ENCODE data around the gene ARAP2. TPM values are rescaled to one million over a fixed set of nuclear protein-coding genes. Genes with fewer than 3 reads are reported as not detected.

The ARAP2 gene
- total and polyA plus RNA-seq, 2 donors (not counting 3 experiments of a cell fraction or from before 2014, with no cell fraction given): not detected

DNA sequence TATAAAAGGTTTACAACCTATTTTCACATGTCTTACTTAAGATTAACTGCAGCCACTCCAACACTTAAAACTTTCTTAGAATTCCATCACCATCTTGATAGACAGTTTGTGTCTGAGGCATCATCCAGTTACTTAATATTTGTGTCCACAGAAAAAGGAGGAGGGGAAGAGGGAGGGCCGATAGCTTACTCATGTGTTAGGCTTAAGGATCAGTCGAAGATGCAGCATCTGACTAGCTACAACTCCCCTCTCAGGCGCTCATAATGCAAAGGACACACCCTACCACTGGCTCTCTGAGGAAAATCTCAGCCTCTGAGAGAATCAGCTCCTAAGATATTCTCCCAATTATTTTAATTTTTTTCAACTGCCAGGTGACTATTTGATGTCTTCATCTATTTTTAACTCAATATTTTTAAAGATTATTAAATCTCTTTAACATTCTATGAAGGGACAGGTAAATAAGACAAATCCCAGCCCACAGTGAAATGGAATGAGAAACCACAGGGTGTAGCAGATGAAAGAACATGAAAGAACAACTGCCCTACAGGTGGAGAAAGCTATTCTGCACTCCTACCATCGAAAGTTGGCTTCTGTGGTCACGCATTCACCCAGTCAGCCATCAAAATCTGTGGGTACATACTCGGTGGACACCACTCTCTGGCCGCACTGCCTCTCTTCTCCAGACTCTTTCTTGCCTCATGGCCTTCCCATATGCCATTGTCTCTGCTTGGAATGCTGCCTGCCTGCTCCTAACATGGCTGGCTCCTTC lies 48.0 kb downstream of the ARAP2 start:
- CTCF ChIA-PET: no interaction called here

More for the DNA sequence above, 48.0 kb downstream of the ARAP2 start:
- DNase-seq (ENCODE audit: low read depth, low spot score) (no peak), FAIRE-seq (no peak)
- no peaks in the 10 kb centered on the region for H3K36me3 ChIP-seq (ENCODE audit: control insufficient read depth in 2 of 2, extremely low read depth in 1 of 2, insufficient read depth in 2 of 2, low read length in 2 of 2)
- intact Hi-C loops (cut with micrococcal nuclease): no loop called here
- H3K4me2 ChIP-seq (ENCODE audit: insufficient read depth, low read length): no peak overlapping the region
- dilution Hi-C loops (cut with MboI; ENCODE audit: extremely low pct_ligation_motif_present, low sequenced_read_pairs): no loop called here
- no TSS peak for BruUV-seq (replicated peaks)
- no peak overlapping the region for H3K4me3 ChIP-seq (replicated peaks in 1 of 3; ENCODE audit: insufficient read depth in 1 of 3, low read depth in 1 of 3, low read length in 3 of 3)
- POLR2A ChIA-PET: no interaction called here
- no peak overlapping the region for H2AFZ ChIP-seq (ENCODE audit: low read depth, low read length)
- H3K79me2 ChIP-seq (ENCODE audit: control insufficient read depth, insufficient read depth, low read length): no peaks in the 10 kb centered on the region
- H3K4me1 ChIP-seq (ENCODE audit: control insufficient read depth, extremely low read depth, insufficient read depth, low read length): no peaks in the 10 kb centered on the region
- no peaks in the 10 kb centered on the region for H3K9me3 ChIP-seq (replicated peaks; ENCODE audit: control insufficient read depth, insufficient read depth, low read length)
- H3K27ac ChIP-seq (ENCODE audit: insufficient read depth, low read depth, low read length): no peak overlapping the region
- no peaks in the 10 kb centered on the region for H4K20me1 ChIP-seq (replicated peaks; ENCODE audit: control insufficient read depth, extremely low read depth, insufficient read depth, low read length)
- no peak overlapping the region for H3K9ac ChIP-seq (replicated peaks; ENCODE audit: extremely low read depth, insufficient read depth, low read length)
- TF ChIP-seq POLR2A (IDR thresholded peaks at IDR 0.05; ENCODE audit: low read depth, low read length) (no peak), MYC (IDR thresholded peaks at IDR 0.05; ENCODE audit: low read depth, low read length) (no peak), GATA2 (IDR thresholded peaks at IDR 0.05; ENCODE audit: insufficient read depth, insufficient read length, low read depth, low read length) (no peak), POLR2AphosphoS5 (IDR thresholded peaks at IDR 0.05; ENCODE audit: insufficient read depth, low read depth, low read length) (no peak), JUN (IDR thresholded peaks at IDR 0.05; ENCODE audit: borderline replicate concordance, insufficient read depth, insufficient read length, low read depth) (no peak), FOS (IDR thresholded peaks at IDR 0.05; ENCODE audit: borderline replicate concordance, insufficient read depth, low read length) (no peak), EZH2 (IDR thresholded peaks at IDR 0.05; ENCODE audit: borderline replicate concordance, low read depth, low read length, severe bottlenecking) (no peak)
- TF ChIP-seq, protein P1, sequence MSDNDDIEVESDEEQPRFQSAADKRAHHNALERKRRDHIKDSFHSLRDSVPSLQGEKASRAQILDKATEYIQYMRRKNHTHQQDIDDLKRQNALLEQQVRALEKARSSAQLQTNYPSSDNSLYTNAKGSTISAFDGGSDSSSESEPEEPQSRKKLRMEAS (IDR thresholded peaks at IDR 0.05; ENCODE audit: insufficient read depth, insufficient read length): no peak
- TF ChIP-seq, protein P2, sequence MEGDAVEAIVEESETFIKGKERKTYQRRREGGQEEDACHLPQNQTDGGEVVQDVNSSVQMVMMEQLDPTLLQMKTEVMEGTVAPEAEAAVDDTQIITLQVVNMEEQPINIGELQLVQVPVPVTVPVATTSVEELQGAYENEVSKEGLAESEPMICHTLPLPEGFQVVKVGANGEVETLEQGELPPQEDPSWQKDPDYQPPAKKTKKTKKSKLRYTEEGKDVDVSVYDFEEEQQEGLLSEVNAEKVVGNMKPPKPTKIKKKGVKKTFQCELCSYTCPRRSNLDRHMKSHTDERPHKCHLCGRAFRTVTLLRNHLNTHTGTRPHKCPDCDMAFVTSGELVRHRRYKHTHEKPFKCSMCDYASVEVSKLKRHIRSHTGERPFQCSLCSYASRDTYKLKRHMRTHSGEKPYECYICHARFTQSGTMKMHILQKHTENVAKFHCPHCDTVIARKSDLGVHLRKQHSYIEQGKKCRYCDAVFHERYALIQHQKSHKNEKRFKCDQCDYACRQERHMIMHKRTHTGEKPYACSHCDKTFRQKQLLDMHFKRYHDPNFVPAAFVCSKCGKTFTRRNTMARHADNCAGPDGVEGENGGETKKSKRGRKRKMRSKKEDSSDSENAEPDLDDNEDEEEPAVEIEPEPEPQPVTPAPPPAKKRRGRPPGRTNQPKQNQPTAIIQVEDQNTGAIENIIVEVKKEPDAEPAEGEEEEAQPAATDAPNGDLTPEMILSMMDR (IDR thresholded peaks at IDR 0.05; ENCODE audit: extremely low read depth in 1 of 2, insufficient read depth in 1 of 2, low read depth in 1 of 2, low read length in 2 of 2): no peak
- H3K27me3 ChIP-seq (ENCODE audit: control insufficient read depth in 2 of 2, insufficient read depth in 2 of 2, low read length in 2 of 2): no peaks in the 10 kb centered on the region
- H3K9me1 ChIP-seq (replicated peaks; ENCODE audit: control insufficient read depth, extremely low read depth, insufficient read depth, low read length): no peaks in the 10 kb centered on the region

Data from endothelial cell of umbilical vein (primary cell).